Hematopoietic multipotent progenitor cell treated with erythropoietin and hydrocortisone succinate and interleukin-3 and kit ligand, for 15 days (in vitro differentiated cells): ENCODE measurements around the gene NXPH2.

Experiments
- DNase-seq: peaks from one replicate; pipeline ENCODE4 v3.0.0-alpha.2; 2015; ENCODE audit warnings: low spot score

The NXPH2 gene

GRCh38 chr2:138779781-138780445 lies at the start of gene NXPH2:
TSS of gene NXPH2 (minus strand) at chr2:138780390. CDS start at chr2:138780241, 149 bp downstream.
- DNase-seq = no peak

GRCh38 chr2:138829326-138829919 lies 49.2 kb upstream of the NXPH2 start:
- DNase-seq = no peak

- peak; percentile 44 for DNase-seq
These were observed 47.4 kb upstream of the NXPH2 start for GRCh38 chr2:138827426-138828054.

GRCh38 chr2:138823666-138824065 lies 43.5 kb upstream of the NXPH2 start:
- DNase-seq = no peak

GRCh38 chr2:138819964-138820363 lies 39.8 kb upstream of the NXPH2 start:
- no peak for DNase-seq

- DNase-seq = no peak
These were observed 38.4 kb upstream of the NXPH2 start for GRCh38 chr2:138818556-138818955.

- no peak for DNase-seq
These were observed 34.1 kb upstream of the NXPH2 start for GRCh38 chr2:138814123-138814898.

GRCh38 chr2:138811431-138811830 lies 31.2 kb upstream of the NXPH2 start:
- no peak for DNase-seq

- no peak for DNase-seq
These were observed 14.5 kb upstream of the NXPH2 start for GRCh38 chr2:138794724-138795123.

- DNase-seq = no peak
These were observed 7.0 kb upstream of the NXPH2 start for GRCh38 chr2:138787053-138787666.

GRCh38 chr2:138782383-138782782 lies 2.2 kb upstream of the NXPH2 start:
- DNase-seq = no peak

- no peak for DNase-seq
These were observed 718 bp upstream of the NXPH2 start for GRCh38 chr2:138780908-138781307.

- DNase-seq = no peak
These were observed 273 bp upstream of the NXPH2 start for GRCh38 chr2:138780446-138780880.

GRCh38 chr2:138779406-138779780 lies 797 bp downstream of the NXPH2 start:
- DNase-seq = no peak

- no peak for DNase-seq
These were observed 2.2 kb downstream of the NXPH2 start for GRCh38 chr2:138777996-138778395.

- DNase-seq = no peak
These were observed 4.5 kb downstream of the NXPH2 start for GRCh38 chr2:138775736-138776135.

- DNase-seq = no peak
These were observed 8.7 kb downstream of the NXPH2 start for GRCh38 chr2:138771534-138771933.

GRCh38 chr2:138767101-138767500 lies 13.1 kb downstream of the NXPH2 start:
- DNase-seq = no peak

- DNase-seq = no peak
These were observed 13.7 kb downstream of the NXPH2 start for GRCh38 chr2:138766464-138766863.

- no peak for DNase-seq
These were observed 16.2 kb downstream of the NXPH2 start for GRCh38 chr2:138763971-138764370.

- no peak for DNase-seq
These were observed 17.7 kb downstream of the NXPH2 start for GRCh38 chr2:138762533-138762932.

- no peak for DNase-seq
These were observed 19.5 kb downstream of the NXPH2 start for GRCh38 chr2:138760676-138761075.
